Iris pigment epithelial cell (primary cell): Measurements from ENCODE around the gene CPT1B.
A peak's percentile ranks its signal among the peaks of the same experiment; 100 is the strongest.

ENCODE experiments used
- DNase-seq: peaks from one replicate; pipeline ENCODE4 v3.0.0-alpha.2; 2011; ENCODE audit warnings: low read depth

The CPT1B gene

DNA sequence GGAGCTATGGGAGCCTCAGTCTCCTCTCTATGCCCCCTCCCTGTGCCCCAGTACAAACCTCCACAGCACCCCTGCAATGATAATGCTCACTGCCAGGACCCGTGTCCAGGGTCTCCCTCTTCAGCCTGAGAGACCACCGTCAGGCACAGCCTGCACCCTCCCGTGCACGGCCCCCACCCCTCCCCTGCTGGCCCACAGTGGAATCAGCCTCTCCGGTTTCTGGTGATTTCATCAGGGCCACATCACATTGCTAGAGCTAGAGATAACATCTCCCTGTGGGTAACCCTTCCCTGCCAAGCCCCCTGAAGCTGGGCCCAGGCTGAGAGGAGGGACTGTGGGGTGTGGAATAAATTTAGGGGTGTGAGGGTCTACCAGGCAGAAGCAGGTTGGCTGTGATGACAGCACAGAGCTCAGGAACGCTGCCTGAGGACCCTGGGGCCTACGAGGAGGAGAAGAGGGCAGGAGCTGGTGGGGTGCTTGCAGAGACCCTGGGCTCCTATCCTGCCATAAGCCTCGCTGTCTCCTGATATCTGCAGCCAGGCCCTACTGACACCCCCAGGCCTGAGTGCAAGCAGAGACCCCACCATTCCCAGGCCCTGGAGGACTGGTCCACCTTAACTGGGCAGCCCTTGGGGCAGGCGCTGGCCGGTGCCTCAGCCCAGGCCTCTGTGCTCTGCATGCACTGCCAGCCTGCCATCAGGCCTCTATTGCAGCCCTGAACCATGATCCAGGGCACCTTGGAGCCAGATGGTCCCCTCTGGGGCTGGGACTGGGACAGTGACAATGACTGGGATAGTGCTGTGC lies 32.5 kb downstream of the CPT1B start, which contains the start of gene KLHDC7B:
KLHDC7B (plus strand) TSS at position 378 of the 804 bp plus-strand sequence; CDS start at position 723, 345 bp downstream.
- no peak for DNase-seq

DNA sequence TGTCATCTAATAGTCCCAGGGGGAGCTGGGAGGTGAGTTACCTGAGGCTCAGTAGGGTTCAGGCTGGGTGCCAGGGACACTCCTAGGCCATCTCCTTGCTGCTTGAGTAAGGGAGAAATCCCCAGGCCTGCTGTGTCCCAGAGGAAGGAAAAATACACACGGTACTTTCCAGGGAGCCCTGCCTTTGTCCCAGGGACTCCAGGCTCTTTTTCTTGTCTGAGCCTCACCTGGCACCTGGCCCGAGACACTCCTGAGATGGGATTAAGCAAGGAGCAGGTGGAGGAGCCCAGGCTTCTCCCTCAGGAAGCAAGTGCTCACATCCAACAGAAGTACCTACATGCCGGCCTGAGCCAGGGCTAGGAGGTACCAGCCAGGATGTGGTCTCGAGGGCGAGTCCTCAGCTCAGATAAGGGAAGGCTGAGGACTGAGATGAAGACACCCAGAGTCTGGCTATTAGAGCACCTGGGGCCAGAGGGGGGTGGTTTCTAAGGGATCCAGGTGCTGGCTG lies 33.4 kb downstream of the CPT1B start:
- DNase-seq = no peak

DNA sequence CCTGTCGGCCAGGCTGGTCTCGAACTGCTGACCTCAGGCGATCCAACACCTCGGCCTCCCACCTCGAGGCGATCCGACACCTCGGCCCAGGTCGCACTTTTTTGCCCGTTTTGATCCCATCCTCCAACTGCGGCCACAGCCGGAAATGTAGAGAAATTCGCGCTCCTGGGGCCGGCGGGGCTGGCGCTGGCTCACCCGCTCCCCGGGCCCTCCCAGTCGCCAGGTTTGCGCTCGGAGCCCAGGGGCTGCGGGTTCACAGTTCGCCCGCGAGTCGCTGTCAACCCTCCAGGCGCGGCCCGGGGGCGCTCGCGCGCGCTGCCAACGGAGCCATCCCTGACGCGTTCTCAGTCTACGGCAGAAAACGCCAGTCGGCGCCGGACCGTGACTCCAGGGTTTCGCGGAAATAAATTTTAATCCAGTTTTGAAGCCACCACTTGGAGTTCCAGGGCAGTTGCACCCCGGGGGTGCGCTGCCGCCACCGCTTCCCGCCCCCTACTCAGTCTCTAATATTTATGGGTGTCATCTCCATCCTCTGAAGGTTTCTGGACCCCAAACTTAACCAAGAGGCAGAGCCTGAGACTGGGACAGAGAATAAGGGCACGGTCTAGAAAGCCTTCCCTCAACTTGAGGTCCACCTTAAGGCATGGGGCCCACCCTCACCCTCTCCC lies 34.0 kb downstream of the CPT1B start:
- DNase-seq = peak; percentile 62

DNA sequence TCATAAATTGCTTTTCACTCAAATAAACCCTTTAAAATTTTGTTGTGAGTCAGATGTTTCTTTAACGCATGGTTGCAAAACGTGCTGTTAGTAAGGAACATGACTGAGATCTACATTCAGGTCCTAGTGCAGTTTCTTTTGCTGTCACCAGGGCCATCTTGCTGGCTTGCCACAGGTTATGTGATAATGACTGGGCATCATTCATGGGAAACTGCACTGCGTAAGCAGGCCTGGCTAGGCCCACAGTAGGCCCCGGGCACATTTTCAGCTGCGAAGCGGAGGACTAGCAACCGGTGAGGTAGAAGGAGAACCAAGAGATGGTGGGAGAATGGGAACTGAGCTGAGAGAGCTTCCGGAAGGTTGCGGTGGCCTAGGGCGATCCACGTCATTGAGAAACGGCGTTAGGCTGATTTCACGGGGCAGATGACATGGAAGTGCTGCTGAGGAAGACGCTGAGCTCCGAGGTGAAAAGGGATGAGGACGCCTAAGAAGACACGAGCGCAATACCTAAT lies 35.8 kb downstream of the CPT1B start:
- DNase-seq = peak; percentile 50

DNA sequence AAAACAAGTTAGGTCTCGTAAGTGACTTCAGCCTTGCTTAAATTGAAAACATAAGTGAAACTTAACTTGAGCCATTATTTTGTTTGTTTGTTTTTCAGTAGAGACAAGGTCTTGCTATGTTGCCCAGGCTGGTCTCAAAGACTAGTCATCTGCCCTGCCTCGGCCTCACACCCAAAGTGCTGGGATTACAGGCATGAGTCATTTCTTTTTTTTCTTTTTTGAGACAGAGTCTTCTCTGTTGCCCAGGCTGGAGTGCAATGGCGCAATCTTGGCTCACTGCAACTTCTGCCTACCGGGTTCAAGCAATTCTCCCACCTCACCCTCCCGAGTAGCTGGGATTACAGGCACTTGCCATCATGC lies 36.6 kb downstream of the CPT1B start:
- DNase-seq = peak; percentile 91

DNA sequence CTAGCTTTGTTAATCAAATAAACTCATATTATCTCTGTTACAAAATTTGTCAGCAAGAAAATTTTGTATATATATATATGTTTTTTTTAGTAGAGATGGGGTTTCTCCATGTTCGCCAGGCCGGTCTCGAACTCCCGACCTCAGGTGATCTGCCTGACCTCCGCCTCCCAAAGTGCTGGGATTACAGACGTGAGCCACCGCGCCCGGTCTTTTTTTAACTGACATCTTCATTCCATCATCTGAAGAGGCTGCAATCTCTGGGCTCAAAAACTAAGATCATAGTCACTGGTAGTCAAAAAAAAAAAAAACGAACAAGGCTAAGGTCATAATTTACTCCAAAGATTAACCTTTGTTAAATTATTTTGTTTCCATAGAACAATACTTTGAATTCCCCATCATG lies 37.8 kb downstream of the CPT1B start:
- no peak for DNase-seq

DNA sequence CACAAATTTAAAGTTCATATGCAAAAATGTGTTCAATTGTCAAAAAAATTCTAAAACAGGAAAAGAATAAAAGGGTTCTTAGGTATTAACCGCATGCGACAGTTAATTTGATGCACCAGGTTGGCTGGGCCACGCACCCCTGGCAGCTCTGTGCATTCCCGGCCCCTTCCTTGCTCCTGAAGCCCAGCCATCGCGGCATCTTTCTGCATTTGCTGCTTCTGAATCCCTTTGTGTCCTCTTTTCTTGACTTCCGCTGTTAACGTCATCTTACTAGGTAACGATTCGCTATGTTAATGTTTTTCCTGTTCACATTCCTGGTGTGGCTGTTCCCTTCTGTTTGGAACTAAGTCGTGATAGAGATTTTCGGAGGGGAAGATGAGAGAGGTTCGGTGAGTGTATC lies 40.5 kb downstream of the CPT1B start:
- DNase-seq = no peak

DNA sequence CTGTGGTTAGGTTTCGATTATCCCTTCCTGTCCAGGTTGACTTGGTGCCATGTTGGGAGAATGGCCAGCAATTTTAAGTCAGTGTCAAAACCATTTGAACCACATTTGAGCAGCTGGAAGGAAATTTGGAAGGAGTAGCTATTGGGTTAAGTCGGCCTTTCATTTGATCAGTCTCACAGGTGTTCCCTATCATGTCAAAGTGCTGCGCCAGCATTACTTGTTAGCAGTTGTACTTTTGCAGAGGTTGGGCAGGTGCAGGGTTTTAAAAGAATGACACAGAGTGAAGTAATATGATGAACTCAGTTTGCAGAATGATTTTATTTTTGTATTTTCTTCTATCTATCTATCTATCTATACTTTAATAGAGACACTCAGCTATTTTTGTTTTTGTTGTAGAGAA lies 42.0 kb downstream of the CPT1B start:
- DNase-seq = no peak

DNA sequence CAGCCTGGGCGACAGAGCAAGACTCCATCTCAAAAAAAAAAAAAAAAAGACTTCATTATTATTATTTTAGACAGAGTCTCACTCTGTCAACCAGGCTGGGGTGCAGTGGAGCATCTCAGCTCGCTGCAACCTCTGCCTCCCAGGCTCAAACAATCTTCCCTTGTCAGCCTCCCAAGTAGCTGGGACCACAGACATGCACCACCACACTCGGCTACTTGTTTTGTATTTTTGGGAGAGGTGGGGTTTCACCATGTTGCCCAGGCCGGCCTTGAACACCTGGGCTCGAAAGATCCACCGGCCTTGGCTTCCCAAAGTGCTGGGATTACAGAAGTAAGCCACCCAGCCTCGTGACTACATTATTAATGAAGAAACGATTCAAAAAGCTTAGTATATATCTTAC lies 43.1 kb downstream of the CPT1B start:
- no peak for DNase-seq

DNA sequence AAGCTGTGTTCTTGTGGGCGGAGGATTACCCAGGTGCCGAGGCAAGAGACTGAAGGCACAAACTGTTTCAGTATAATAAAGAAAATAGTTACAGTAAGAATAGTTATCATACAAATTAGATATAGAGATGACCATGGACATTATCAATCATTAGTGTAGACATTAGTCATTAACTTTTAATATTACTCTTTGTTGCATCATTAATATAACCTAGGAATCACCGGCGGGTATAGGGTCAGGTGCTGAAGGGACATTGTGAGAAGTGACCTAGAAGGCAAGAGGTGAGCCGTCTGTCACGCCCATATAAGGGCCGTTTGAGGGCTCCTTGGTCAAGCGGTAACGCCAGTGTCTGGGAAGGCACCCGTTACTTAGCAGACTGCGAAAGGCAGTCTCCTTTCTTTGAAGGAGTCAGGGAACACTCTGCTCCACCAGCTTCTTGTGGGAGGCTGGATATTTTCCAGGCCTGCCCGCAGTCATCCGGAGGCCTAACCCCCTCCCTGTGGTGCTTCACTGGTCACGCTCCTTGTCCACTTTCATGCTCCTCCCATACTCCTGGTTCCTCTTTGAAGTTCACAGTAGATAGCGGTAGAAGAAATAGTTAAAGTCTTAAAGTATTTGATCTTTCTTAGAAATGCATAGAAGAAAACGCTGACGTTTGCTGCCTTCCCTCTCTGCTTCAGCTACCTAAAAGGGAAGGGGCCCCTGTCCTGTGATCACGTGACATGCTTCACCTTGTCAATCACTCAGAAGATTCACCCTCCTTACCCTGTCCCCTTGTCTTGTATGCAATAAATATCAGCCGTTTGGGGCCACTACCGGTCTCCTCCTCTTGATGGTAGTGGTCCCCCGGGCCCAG lies 44.1 kb downstream of the CPT1B start:
- peak; percentile 55 for DNase-seq

DNA sequence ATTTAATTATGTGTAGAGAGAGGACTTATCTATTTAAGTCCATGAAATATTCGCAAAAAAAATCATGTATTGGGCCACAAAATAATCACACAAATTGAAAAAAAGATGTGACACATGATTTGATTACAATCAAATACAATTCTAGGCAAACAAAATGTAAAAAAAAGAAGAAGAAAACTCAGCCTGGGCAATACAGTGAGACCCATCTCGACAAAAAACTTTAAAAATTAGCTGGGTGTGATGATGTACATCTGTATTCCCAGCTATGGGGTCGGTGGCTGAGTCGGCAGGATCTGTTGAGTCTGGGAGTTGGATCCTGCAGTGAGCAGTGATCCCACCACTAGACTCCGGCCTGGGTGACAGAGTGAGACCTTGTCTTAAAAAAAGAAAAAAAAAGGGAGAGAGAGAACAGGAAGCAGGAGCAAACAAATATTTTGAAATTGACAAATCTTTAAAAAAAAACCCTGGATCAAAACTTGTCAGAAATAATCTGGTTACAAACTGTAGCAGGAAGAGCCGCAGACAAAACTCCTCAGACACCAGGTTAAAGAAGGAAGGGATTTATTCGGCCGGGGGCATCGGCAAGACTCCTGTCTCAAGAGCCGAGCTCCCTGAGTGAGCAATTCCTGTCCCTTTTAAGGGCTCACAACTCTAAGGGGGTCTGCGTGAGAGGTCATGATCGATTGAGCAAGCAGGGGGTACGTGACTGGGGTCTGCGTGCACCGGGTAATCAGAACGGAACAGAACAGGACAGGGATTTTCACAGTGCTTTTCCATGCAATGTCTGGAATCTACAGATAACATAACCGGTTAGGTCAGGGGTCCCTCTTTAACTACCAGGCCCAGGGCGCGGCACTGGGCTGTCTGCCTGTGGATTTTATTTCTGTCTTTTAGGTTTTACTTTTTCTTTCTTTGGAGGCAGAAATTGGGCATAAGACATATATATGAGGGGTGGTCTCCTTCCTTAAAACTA lies 45.1 kb downstream of the CPT1B start:
- DNase-seq = no peak

DNA sequence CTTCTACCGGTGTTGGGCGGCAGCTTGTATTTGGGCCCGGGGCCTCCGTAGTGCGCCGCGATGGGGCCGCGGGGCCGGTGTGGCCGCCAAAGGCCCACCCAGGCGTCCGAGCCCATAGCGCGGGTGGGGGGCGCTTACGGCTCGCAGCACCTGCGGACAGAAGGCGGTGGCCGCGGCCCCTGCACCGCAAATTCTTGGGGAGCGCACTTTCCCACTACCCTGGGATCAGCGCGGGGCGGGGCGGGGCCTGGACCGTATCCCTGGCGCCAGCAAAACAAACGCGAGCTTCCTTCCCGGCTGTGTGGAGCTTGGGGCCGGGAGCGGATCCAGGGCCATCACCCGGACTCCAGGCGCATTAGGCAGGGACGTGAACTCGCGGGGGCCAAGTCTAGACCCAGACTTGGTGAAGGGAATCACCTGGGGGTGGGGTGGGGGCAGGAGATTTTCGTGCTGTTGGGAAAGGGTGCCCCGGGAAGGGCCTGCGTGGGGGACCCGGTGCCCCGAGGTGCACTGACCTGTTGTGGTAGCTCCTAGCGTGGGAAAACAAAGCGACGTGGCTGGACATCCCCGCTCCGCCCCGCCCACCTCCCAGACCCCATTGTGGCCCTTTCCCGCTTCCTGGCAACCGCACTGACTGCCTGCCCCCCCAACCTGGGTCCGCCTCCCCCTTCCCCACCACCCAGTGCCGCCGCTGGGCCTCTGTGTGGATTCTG lies 46.1 kb downstream of the CPT1B start:
- peak; percentile 62 for DNase-seq

DNA sequence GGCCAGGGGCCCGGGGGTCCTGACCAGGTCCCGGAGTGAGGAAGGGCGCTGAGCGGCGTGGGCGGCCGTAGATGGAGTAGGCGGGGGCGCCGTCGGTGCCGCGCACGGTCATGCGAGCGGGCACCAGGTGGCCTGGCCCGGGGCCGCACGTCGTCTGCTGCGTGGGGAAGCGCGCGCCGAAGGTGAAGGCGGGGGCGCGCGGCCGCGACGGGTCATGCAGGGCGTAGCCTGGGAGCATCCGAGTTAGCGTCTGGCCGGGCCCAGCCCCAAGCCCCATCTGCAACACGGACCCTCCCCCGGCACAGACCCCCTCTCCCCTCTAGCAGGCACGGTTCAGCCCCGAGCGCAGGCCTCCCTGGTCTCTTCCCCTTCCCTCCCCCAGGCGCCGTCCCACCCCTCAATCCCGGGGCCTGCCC lies 46.7 kb downstream of the CPT1B start:
- peak; percentile 34 for DNase-seq

DNA sequence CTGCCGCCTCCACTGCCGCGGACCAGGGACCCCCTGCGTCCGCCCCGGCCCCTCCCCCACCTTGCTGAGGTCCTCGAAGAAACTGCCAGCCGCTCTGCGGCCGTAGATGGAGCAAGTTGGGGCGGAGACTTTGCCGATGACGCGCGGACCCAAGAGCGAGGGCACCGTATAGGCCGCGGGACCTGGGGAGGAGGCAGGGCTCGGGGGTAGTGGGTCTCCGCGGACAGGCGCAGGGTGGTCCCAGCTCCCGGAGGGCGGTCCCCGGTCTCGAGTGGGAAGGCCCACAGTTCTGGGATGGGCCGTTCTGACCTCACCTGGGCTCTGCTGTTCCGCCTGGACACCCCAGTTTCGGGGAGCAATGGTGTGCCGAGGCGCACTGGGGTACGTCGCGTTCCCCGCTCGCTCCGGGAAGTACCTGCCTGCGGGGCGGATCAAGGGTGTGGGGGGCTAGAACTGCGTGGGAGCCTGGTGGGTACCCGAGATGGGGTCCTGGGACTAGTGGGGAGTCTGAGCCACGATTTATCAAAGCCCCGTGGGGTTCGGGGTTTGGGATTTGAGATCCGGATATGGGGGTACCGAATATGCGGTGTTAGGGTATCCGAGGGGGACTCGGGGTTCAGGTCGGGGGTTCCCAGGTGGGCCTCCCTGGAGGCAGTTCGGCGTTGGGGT lies 47.2 kb downstream of the CPT1B start:
- peak; percentile 90 for DNase-seq

DNA sequence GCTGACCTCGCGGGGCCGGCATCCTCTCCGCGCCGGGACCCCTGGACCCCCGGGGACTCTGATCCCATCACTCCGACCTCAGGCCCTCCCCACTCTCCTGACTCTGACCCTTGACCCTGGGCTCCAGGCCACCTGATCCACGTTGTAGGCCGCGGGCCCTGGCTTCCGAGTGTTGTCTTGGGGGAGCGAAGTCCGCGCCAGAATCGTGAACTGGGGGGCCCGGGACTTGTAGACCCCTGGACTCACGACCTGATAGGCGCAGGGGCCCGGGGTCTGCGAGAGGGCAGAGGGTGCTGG lies 47.7 kb downstream of the CPT1B start:
- DNase-seq = no peak

DNA sequence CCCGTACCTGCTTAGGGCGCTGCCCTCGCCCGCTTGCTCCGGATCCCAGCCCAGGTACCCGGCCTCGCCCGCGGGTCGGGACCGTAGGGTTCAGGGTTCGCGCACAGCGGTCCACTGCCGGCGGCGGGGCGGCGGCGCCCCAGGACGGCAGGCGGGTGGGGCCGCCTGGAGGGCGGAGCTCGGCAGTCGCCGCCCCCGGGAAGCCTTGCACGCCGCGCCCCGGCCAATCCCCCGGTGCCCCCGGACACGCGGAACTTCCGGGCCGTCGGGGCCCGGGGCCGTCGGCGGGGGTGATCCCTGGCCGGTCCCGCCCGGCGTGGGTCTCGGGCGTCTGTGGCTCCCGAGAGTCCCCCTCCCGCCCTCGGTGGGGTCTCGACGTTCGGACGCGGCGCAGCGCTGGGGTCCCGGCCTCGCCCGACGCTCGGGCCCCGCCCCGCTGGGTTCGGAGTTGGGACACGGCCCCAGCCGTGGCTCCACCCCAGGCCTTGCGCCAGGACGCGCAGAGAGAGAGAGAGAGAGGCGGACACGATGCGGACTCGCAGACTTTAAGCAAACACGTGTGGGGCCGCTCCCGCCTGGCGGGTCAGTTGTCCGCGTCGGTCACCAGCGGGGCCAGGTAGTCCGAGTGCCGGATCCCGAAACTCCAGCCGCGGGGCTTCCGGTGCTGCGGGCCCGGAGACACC lies 48.2 kb downstream of the CPT1B start, which contains the start of gene TYMP:
TYMP (minus strand) TSS at position 116 of the 683 bp plus-strand sequence. CDS start 303 bp downstream, outside the sequence.
- DNase-seq = peak; percentile 89

DNA sequence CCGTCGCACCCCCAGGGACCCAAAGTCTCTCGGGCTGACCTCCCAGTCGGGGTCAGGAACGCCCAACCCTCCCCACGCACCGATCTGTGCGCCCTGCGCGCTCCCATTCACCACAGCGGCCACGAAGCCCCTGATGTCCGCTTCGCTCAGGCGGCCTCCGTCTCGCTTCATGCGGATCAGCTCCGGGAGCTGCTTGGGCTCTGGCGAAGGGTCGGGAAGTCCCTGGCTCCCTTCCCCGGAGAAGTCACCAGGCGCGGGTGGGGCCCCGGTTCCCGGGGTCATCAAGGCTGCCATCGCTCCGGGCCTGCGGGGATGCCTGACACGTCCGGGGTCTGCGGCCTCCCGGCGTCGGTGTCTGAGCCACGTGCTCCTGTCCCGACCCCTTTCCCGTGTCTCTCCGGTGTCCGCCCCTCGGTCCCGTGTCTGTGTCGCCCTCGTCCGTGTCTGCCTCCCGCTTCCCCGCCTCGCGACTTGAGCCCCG lies 48.8 kb downstream of the CPT1B start:
- peak; percentile 47 for DNase-seq

DNA sequence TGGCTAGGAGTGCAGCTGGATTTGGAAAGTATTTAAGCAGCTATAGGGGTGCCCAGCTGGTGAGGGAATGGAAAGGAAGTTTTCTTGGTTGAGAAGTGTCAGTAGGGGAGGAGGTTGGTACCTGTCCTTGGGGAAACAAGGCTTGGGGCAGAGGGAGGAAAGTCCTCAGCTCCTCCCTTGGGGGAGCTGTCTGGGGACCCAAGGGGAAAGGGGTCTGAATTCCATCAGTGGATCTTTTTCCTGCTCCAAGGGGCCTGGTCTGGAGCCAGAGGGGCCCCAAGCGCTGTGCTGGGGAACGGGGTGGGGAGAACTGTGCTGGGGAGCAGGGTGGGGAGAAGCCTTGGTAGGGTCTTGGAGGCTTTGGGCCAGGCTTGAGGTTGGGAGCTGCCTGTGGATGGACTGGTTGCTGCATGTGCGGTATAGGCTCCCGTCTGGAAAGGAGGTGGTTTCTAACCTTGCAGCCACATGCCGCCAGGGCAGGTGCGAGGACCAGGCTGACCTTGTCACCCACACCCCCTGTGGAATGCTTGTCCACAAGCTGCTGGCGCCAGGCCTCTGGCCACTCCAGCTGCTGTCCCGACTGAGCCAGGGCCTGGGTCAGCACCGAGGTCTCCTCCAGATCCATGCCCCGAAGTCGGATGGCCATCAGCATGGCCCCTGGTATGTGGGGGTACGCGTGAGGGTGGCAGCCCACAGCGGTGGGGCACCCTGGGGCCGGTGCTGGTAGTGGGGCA lies 49.4 kb downstream of the CPT1B start:
- DNase-seq = no peak
